Measurements from ENCODE around the gene USP28. TPM values are rescaled to one million over a fixed set of nuclear protein-coding genes. Genes with fewer than 3 reads are reported as not detected.

USP28 gene
- total RNA-seq, 1 donor from 2014 or later = 33.6 TPM

GRCh38 chr11:113876798-113877669 is 1.7 kb upstream of the USP28 start:
- no peak for DNase-seq

GRCh38 chr11:113876074-113876797 is 864 bp upstream of the USP28 start:
- DNase-seq = no peak

- no peak for DNase-seq
These were observed 665 bp downstream of the USP28 start for GRCh38 chr11:113874581-113875233.

- DNase-seq = no peak
These were observed 1.3 kb downstream of the USP28 start for GRCh38 chr11:113874096-113874495.

- DNase-seq = no peak
These were observed 2.1 kb downstream of the USP28 start for GRCh38 chr11:113873236-113873626.

GRCh38 chr11:113871336-113871735 is 4.0 kb downstream of the USP28 start:
- no peak for DNase-seq

- DNase-seq = no peak
These were observed 7.4 kb downstream of the USP28 start for GRCh38 chr11:113867843-113868503.

- DNase-seq = no peak
These were observed 9.5 kb downstream of the USP28 start for GRCh38 chr11:113865873-113866272.

GRCh38 chr11:113864410-113864809 is 11.0 kb downstream of the USP28 start:
- no peak for DNase-seq

GRCh38 chr11:113862435-113862834 is 12.9 kb downstream of the USP28 start:
- DNase-seq = no peak

- no peak for DNase-seq
These were observed 15.7 kb downstream of the USP28 start for GRCh38 chr11:113859665-113860064.

- DNase-seq = no peak
These were observed 18.2 kb downstream of the USP28 start for GRCh38 chr11:113856966-113857759.

GRCh38 chr11:113855803-113856202 is 19.6 kb downstream of the USP28 start:
- no peak for DNase-seq

GRCh38 chr11:113850188-113850587 is 25.2 kb downstream of the USP28 start:
- DNase-seq = no peak

GRCh38 chr11:113849713-113850112 is 25.7 kb downstream of the USP28 start:
- no peak for DNase-seq

GRCh38 chr11:113847580-113847979 is 27.8 kb downstream of the USP28 start:
- no peak for DNase-seq

- DNase-seq = no peak
These were observed 28.3 kb downstream of the USP28 start for GRCh38 chr11:113847111-113847510.

GRCh38 chr11:113841691-113842090 is 33.7 kb downstream of the USP28 start:
- DNase-seq = no peak

GRCh38 chr11:113840932-113841664 is 34.3 kb downstream of the USP28 start:
- no peak for DNase-seq

- no peak for DNase-seq
These were observed 35.5 kb downstream of the USP28 start for GRCh38 chr11:113839842-113840241.

- DNase-seq = no peak
These were observed 37.4 kb downstream of the USP28 start for GRCh38 chr11:113838005-113838404.

Data from skin of body (tissue), 2 donors.